Parathyroid adenoma (tissue), 2 donors: ENCODE data around the gene LGR5.

Source experiments
- H2AFZ ChIP-seq: fragments of 300-600 bp; sonication (generic); one replicate; pipeline ENCODE4 v1.7.0; 2017; ENCODE audit warnings: antibody characterized with exemption, mild to moderate bottlenecking
- H3K27ac ChIP-seq: fragments of 300-600 bp; sonication (generic); one replicate; pipeline ENCODE4 v1.7.0; 2017
- H3K27me3 ChIP-seq: fragments of 300-600 bp; sonication (generic); one replicate; pipeline ENCODE4 v1.7.0; 2017; ENCODE audit warnings: low read length; ENCODE audit not compliant: control insufficient read depth, insufficient read depth
- H3K36me3 ChIP-seq: fragments of 300-600 bp; sonication (generic); one replicate; pipeline ENCODE4 v1.7.0; 2017; ENCODE audit warnings: low read length; ENCODE audit not compliant: control insufficient read depth, insufficient read depth
- H3K4me1 ChIP-seq: fragments of 300-600 bp; sonication (generic); one replicate; pipeline ENCODE4 v1.7.0; 2017; ENCODE audit warnings: control low read depth
- H3K4me2 ChIP-seq: fragments of 300-600 bp; sonication (generic); one replicate; pipeline ENCODE4 v1.7.0; 2017; ENCODE audit warnings: low read length
- H3K4me3 ChIP-seq: fragments of 300-600 bp; sonication (generic); one replicate; pipeline ENCODE4 v1.7.0; 2017; ENCODE audit warnings: low read depth, low read length
- H3K79me2 ChIP-seq: fragments of 300-600 bp; sonication (generic); one replicate; pipeline ENCODE4 v1.7.0; 2017; ENCODE audit warnings: control low read depth
- H3K9ac ChIP-seq: fragments of 300-600 bp; sonication (generic); one replicate; pipeline ENCODE4 v1.7.0; 2017; ENCODE audit warnings: mild to moderate bottlenecking
- H3K9me3 ChIP-seq: fragments of 300-600 bp; sonication (generic); one replicate; pipeline ENCODE4 v1.7.0; 2017; ENCODE audit warnings: low read length; ENCODE audit not compliant: control insufficient read depth
- TF ChIP-seq, protein P1 (sequence below): fragments of 300-600 bp; sonication (generic); IDR thresholded peaks from one replicate; pipeline ENCODE4 v1.7.0; 2017; ENCODE audit warnings: antibody characterized with exemption, mild to moderate bottlenecking
- donor health status: primary hyperparathyroidism.

LGR5 gene

DNA sequence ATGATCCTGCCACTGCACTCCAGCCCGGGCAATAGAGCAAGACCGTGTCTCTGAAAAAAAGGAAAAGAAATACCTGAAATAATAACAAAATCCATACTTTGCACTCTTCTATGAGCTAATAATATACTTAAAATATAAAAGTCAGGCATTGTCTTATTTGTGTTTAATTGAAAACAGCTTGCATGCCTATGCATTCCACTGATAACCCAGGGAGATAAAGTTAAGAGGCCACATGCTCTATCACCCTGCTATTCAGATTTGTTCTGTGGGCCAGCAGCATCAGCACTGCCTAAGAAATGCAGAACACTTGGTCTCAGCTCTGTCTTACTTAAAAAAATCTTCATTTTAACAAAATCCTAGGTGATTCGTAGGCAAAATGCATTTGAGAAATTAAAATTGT is 99.2 kb downstream of the LGR5 start:
- Histone ChIP-seq H3K4me2 (no peak overlapping the region), H3K36me3 (no peaks in the 10 kb centered on the region), H3K9me3 (no peaks in the 10 kb centered on the region), H3K27ac (no peak overlapping the region), H3K9ac (no peak overlapping the region), H3K4me3 (no peak overlapping the region), H3K79me2 (no peaks in the 10 kb centered on the region), H2AFZ (no peak overlapping the region), H3K4me1 (no peaks in the 10 kb centered on the region), H3K27me3 (no peaks in the 10 kb centered on the region)
- TF ChIP-seq, protein P1, sequence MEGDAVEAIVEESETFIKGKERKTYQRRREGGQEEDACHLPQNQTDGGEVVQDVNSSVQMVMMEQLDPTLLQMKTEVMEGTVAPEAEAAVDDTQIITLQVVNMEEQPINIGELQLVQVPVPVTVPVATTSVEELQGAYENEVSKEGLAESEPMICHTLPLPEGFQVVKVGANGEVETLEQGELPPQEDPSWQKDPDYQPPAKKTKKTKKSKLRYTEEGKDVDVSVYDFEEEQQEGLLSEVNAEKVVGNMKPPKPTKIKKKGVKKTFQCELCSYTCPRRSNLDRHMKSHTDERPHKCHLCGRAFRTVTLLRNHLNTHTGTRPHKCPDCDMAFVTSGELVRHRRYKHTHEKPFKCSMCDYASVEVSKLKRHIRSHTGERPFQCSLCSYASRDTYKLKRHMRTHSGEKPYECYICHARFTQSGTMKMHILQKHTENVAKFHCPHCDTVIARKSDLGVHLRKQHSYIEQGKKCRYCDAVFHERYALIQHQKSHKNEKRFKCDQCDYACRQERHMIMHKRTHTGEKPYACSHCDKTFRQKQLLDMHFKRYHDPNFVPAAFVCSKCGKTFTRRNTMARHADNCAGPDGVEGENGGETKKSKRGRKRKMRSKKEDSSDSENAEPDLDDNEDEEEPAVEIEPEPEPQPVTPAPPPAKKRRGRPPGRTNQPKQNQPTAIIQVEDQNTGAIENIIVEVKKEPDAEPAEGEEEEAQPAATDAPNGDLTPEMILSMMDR, result no peak

DNA sequence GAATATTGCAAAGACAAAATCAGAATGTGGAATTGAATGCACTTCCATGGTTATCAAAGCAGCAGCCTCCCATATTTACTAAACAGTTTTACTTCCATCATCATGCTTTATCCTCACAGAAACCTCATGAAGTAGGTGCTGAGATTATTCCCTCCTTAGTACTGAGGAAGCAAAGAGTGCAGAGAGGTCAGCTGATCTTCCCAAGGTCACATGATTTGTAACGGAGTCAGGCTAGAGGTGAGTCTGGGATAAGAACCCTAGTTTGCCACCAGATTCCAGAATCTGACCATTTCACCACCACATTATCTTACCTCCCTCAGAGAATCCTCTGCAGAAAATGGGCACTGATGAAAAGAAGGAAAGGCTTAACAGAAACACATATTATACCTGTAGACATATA is 102.0 kb downstream of the LGR5 start:
- no peaks in the 10 kb centered on the region for H3K4me1 ChIP-seq
- no peaks in the 10 kb centered on the region for H3K36me3 ChIP-seq
- H3K79me2 ChIP-seq, result no peaks in the 10 kb centered on the region
- no peak overlapping the region for H2AFZ ChIP-seq
- H3K27ac ChIP-seq, result no peak overlapping the region
- no peaks in the 10 kb centered on the region for H3K9me3 ChIP-seq
- no peak overlapping the region for H3K4me3 ChIP-seq
- TF ChIP-seq, protein P1, result no peak
- no peak overlapping the region for H3K9ac ChIP-seq
- no peaks in the 10 kb centered on the region for H3K27me3 ChIP-seq
- H3K4me2 ChIP-seq, result no peak overlapping the region

DNA sequence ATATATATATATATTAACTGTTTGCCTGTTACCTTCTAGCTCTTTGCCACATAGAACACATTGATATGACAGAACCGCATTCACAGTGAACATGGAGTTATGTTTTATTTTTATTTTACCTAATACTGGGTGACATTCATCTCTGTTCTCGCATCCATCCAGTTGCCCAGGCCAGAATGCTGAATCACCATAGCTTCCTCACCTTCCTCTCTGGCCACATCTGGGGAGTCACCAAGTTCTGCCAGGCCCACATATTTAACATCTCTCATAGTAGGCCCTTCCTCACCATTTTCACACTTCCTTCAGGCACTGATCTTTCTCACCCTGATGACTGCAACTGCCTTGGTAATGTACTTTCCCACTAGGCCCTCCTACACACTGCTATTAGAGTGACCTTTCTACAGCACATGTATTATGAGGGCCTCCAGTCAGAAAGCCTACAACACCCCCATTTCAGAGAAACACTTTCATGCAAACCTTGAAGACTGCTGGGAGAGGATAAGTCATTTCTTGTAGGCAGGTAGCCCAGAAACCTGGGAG is 106.8 kb downstream of the LGR5 start:
- no peaks in the 10 kb centered on the region for H3K27me3 ChIP-seq
- no peaks in the 10 kb centered on the region for H3K4me1 ChIP-seq
- no peaks in the 10 kb centered on the region for H3K36me3 ChIP-seq
- H2AFZ ChIP-seq, result no peak overlapping the region
- no peak overlapping the region for H3K9ac ChIP-seq
- no peak overlapping the region for H3K4me3 ChIP-seq
- TF ChIP-seq, protein P1, result no peak
- no peak overlapping the region for H3K4me2 ChIP-seq
- no peaks in the 10 kb centered on the region for H3K9me3 ChIP-seq
- no peaks in the 10 kb centered on the region for H3K79me2 ChIP-seq
- H3K27ac ChIP-seq, result no peak overlapping the region

DNA sequence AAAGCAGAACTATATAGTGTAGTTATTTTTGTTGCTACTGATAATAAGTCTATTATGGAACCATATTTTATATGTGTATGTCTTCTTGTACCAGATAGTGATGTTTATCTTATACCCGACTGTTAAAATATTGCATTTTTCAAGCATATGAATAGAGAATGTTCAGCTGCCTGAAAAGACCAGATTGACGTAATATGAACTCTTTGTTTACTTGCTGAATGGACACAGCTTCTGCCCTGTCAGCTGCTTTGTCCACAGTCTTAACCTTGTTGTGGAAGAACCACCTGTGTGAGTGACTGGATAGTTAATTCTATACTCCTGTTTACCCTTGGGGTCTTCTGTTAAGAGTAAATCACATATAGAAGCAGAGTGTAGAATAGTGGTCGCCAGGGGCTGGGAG is 109.3 kb downstream of the LGR5 start:
- H2AFZ ChIP-seq, result no peak overlapping the region
- no peaks in the 10 kb centered on the region for H3K4me1 ChIP-seq
- peak overlapping the region; percentile 55 for H3K4me2 ChIP-seq
- H3K36me3 ChIP-seq, result no peaks in the 10 kb centered on the region
- H3K9ac ChIP-seq, result no peak overlapping the region
- H3K4me3 ChIP-seq, result no peak overlapping the region
- H3K79me2 ChIP-seq, result no peaks in the 10 kb centered on the region
- TF ChIP-seq, protein P1, result no peak
- no peaks in the 10 kb centered on the region for H3K27me3 ChIP-seq
- no peak overlapping the region for H3K27ac ChIP-seq
- H3K9me3 ChIP-seq, result no peaks in the 10 kb centered on the region

DNA sequence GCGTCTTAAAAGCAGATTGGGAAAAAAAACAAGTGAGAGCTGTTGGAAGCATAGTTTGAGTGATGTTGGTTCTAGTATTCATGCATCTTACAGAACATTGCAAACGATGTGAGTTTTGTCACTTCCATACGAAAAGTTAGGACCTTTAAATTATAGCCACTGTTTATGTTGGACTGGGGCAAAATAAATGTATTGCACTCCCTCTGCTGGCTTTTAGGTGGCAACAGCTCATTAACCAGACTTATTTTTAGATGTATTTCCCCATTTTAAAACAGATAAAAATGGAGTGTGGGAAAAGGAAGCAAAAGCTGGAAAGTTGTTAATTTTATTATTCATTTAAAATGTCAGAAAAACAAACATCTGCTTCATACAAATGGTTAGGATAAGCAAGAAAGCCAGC is 111.9 kb downstream of the LGR5 start:
- no peak overlapping the region for H3K4me3 ChIP-seq
- no peak overlapping the region for H2AFZ ChIP-seq
- TF ChIP-seq, protein P1, result no peak
- no peak overlapping the region for H3K4me2 ChIP-seq
- H3K9ac ChIP-seq, result no peak overlapping the region
- H3K9me3 ChIP-seq, result no peaks in the 10 kb centered on the region
- H3K4me1 ChIP-seq, result no peaks in the 10 kb centered on the region
- H3K36me3 ChIP-seq, result no peaks in the 10 kb centered on the region
- no peaks in the 10 kb centered on the region for H3K79me2 ChIP-seq
- H3K27ac ChIP-seq, result no peak overlapping the region
- no peaks in the 10 kb centered on the region for H3K27me3 ChIP-seq
